MCF 10A (cell line): ENCODE measurements around the gene ARHGAP12. TPM values are rescaled to one million over a fixed set of nuclear protein-coding genes. Genes with fewer than 3 reads are reported as not detected.

ENCODE experiments used
- BruUV-seq: library from RNA; stranded (reverse); fragments of 400-500 nt; replicated peaks from 2 replicates; lab custom pipeline; 2021; lab: Mats Ljungman, UMichigan
- CTCF ChIA-PET: fragments of 300-600 bp; sonication (Branson Sonifier 250); formaldehyde crosslinking; extraction: SDS; loops from one replicate; lab custom pipeline; 2021; ENCODE audit warnings: antibody characterized with exemption, inconsistent platforms; lab: Yijun Ruan, JAX
- POLR2A ChIA-PET: fragments of 300-600, 350-650 bp; sonication (Branson Sonifier 250); formaldehyde crosslinking; extraction: SDS; loops from one replicate; lab custom pipeline; 2020; ENCODE audit warnings: antibody characterized with exemption, inconsistent platforms; lab: Yijun Ruan, JAX
- DNase-seq: peaks from one replicate; pipeline ENCODE4 v3.0.0-alpha.2; 2018; ENCODE audit not compliant: unreplicated experiment
- H3K27ac Mint-ChIP-seq: one replicate; pipeline ENCODE4 v1.8.0; 2022; ENCODE audit warnings: mild to moderate bottlenecking, low read depth, mixed read lengths; ENCODE audit not compliant: unreplicated experiment
- H3K27me3 Mint-ChIP-seq: one replicate; pipeline ENCODE4 v1.8.0; 2022; ENCODE audit warnings: mixed read lengths; ENCODE audit not compliant: insufficient read depth, unreplicated experiment
- H3K36me3 Mint-ChIP-seq: one replicate; pipeline ENCODE4 v1.8.0; 2022; ENCODE audit warnings: mild to moderate bottlenecking, moderate library complexity, mixed read lengths; ENCODE audit not compliant: insufficient read depth, unreplicated experiment
- H3K4me1 Mint-ChIP-seq: one replicate; pipeline ENCODE4 v1.8.0; 2022; ENCODE audit warnings: mixed read lengths; ENCODE audit not compliant: insufficient read depth, unreplicated experiment
- H3K4me3 Mint-ChIP-seq: one replicate; pipeline ENCODE4 v1.8.0; 2022; ENCODE audit warnings: mild to moderate bottlenecking, moderate library complexity, mixed read lengths; ENCODE audit not compliant: unreplicated experiment
- H3K9me3 Mint-ChIP-seq: one replicate; pipeline ENCODE4 v1.8.0; 2022; ENCODE audit warnings: mixed read lengths; ENCODE audit not compliant: unreplicated experiment
- intact Hi-C: fragments of 100-400 bp; cut with micrococcal nuclease; formaldehyde crosslinking; loops from 2 replicates; pipeline ENCODE4 v1.14.1; 2022
- total RNA-seq: library from RNA; stranded (reverse); gene quantifications from 2 replicates; pipeline ENCODE4 v1.2.3, GENCODE V29; 2022
- TF ChIP-seq, protein P1 (sequence below): fragments of 200-600 bp; IDR thresholded peaks from one replicate; pipeline ENCODE4 v1.8.0; 2022; ENCODE audit warnings: antibody characterized with exemption, mild to moderate bottlenecking; ENCODE audit not compliant: unreplicated experiment

The ARHGAP12 gene
- total RNA-seq, 1 experiment from 2014 or later = 26.0 TPM

GRCh38 chr10:31945392-31945791 lies 16.8 kb upstream of the ARHGAP12 start:
- CTCF ChIA-PET = interaction anchor here (5.3 kb wide), 1 partner anchor 84 kb away, joined by 77 read pairs; no protein-coding TSS in a partner anchor
- no peak for DNase-seq
- H3K27me3 Mint-ChIP-seq = no peaks in the 10 kb centered on the region
- TF ChIP-seq, protein P1, sequence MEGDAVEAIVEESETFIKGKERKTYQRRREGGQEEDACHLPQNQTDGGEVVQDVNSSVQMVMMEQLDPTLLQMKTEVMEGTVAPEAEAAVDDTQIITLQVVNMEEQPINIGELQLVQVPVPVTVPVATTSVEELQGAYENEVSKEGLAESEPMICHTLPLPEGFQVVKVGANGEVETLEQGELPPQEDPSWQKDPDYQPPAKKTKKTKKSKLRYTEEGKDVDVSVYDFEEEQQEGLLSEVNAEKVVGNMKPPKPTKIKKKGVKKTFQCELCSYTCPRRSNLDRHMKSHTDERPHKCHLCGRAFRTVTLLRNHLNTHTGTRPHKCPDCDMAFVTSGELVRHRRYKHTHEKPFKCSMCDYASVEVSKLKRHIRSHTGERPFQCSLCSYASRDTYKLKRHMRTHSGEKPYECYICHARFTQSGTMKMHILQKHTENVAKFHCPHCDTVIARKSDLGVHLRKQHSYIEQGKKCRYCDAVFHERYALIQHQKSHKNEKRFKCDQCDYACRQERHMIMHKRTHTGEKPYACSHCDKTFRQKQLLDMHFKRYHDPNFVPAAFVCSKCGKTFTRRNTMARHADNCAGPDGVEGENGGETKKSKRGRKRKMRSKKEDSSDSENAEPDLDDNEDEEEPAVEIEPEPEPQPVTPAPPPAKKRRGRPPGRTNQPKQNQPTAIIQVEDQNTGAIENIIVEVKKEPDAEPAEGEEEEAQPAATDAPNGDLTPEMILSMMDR = no peak
- H3K27ac Mint-ChIP-seq = no peak overlapping the region
- H3K36me3 Mint-ChIP-seq = no peaks in the 10 kb centered on the region
- POLR2A ChIA-PET = interaction anchor here (0.6 to 6.1 kb wide), 3 partner anchors 15 to 978 kb away, joined by 3 to 69 read pairs (median 4); partner anchors contain the start of gene ARHGAP12
- no TSS peak for BruUV-seq
- intact Hi-C loops = loop anchor here (5.0 kb wide), 1 partner anchor 1218 kb away; no protein-coding TSS in a partner anchor
- H3K4me3 Mint-ChIP-seq = no peak overlapping the region
- peaks cover 25% of the 10 kb centered on the region for H3K4me1 Mint-ChIP-seq
- H3K9me3 Mint-ChIP-seq = no peaks in the 10 kb centered on the region

GRCh38 chr10:31944071-31944433 lies 15.4 kb upstream of the ARHGAP12 start:
- ChIA-PET POLR2A (interaction anchor here (1.0 to 6.1 kb wide), 4 partner anchors 11 to 17 kb away, joined by 3 to 69 read pairs (median 5); partner anchors contain the start of gene ARHGAP12), CTCF (interaction anchor here (0.5 to 0.7 kb wide), 2 partner anchors 143 to 1552 kb away, joined by 3 read pairs; no protein-coding TSS in a partner anchor)
- H3K27me3 Mint-ChIP-seq = no peaks in the 10 kb centered on the region
- no peaks in the 10 kb centered on the region for H3K9me3 Mint-ChIP-seq
- TF ChIP-seq, protein P1 = no peak
- no peak for DNase-seq
- no peaks in the 10 kb centered on the region for H3K36me3 Mint-ChIP-seq
- intact Hi-C loops = no loop called here
- BruUV-seq = no TSS peak
- no peak overlapping the region for H3K4me3 Mint-ChIP-seq
- H3K27ac Mint-ChIP-seq = peak overlapping the region; percentile 23
- H3K4me1 Mint-ChIP-seq = peaks cover 33% of the 10 kb centered on the region

GRCh38 chr10:31942892-31943291 lies 14.3 kb upstream of the ARHGAP12 start:
- no peak overlapping the region for H3K27ac Mint-ChIP-seq
- no TSS peak for BruUV-seq
- no peaks in the 10 kb centered on the region for H3K9me3 Mint-ChIP-seq
- ChIA-PET CTCF (interaction anchor here (0.6 to 1.0 kb wide), 2 partner anchors 12 to 82 kb away, joined by 3 read pairs; no protein-coding TSS in a partner anchor), POLR2A (interaction anchor here (0.9 to 3.3 kb wide), 2 partner anchors 13 to 80 kb away, joined by 3 to 57 read pairs; partner anchors contain the start of gene ARHGAP12)
- no peak for DNase-seq
- intact Hi-C loops = no loop called here
- H3K27me3 Mint-ChIP-seq = no peaks in the 10 kb centered on the region
- no peak overlapping the region for H3K4me3 Mint-ChIP-seq
- peaks cover 32% of the 10 kb centered on the region for H3K4me1 Mint-ChIP-seq
- TF ChIP-seq, protein P1 = no peak
- H3K36me3 Mint-ChIP-seq = no peaks in the 10 kb centered on the region

DNA sequence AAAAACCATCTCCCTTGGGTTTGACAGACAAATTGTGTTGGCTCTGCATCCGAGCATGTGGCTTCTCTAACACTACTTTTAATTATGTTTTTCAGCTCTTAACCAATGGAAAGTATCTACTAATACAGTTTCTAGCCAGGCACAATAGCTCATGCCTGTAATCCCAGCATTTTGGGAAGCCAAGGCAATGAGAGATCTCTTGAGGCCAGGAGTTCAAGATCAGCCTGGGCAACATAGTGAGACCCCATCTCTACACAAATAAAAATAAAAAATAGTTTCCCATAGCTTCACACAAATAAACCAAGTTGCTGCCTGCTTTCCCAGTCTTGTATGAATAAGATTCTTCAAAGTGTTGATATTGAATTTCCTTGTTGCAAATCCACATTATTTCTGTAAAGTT lies 13.8 kb upstream of the ARHGAP12 start:
- POLR2A ChIA-PET = interaction anchor here (0.5 to 3.3 kb wide), 3 partner anchors 10 to 80 kb away, joined by 3 to 57 read pairs (median 3); partner anchors contain the start of gene ARHGAP12

More for the DNA sequence above, 13.8 kb upstream of the ARHGAP12 start:
- no peak for DNase-seq
- CTCF ChIA-PET = interaction anchor here (0.6 to 1.0 kb wide), 2 partner anchors 13 to 82 kb away, joined by 3 read pairs; no protein-coding TSS in a partner anchor
- Mint-ChIP-seq H3K27ac (no peak overlapping the region), H3K9me3 (no peaks in the 10 kb centered on the region), H3K4me3 (no peak overlapping the region), H3K27me3 (no peaks in the 10 kb centered on the region), H3K4me1 (peaks cover 28% of the 10 kb centered on the region), H3K36me3 (no peaks in the 10 kb centered on the region)
- intact Hi-C loops = no loop called here
- BruUV-seq = no TSS peak
- TF ChIP-seq, protein P1 = no peak
